Right lobe of liver (tissue), 4 donors: ENCODE measurements around the gene GRK1.

Experiments
- POLR2A ChIP-seq: fragments of 450-650 bp; IDR thresholded peaks from one replicate; pipeline ENCODE4 v1.6.1; 2017; ENCODE audit warnings: antibody characterized with exemption, mild to moderate bottlenecking
- TF ChIP-seq, protein P1 (sequence below), 4 donors: fragments of 200-600 bp in 3 of 4; fragments of 450-650 bp in 1 of 4; IDR thresholded peaks; one replicate each; pipeline versions ENCODE4 v1.5.1 to v1.8.0; 2016 to 2022; ENCODE audit warnings: antibody characterized with exemption in 4 of 4, mild to moderate bottlenecking in 2 of 4
- donor health status: DM: no; HTN: no; CAD: no.
- donor health status: DM: no; HTN: no; CAD: no.
- donor health status: DM: no; HTN: yes; CAD: no.

DNA sequence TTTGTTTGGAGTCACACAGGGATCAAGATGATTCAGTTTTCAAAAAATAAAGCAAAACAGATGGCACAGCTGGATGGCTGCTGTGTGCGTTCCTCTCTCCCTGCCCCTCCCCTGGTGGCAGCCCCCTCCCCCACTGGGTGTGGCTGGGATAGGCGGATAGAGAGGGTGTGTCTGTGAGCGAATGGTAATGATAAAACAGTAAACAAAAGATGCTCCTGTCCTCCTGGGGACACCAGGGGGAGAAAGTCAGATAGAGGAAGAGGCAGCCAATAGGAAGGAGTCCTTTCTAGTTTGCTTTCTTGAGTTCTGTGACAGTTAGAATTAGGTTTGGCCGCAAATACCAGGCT is 98.5 kb downstream of the GRK1 start:
- TF ChIP-seq, protein P1, sequence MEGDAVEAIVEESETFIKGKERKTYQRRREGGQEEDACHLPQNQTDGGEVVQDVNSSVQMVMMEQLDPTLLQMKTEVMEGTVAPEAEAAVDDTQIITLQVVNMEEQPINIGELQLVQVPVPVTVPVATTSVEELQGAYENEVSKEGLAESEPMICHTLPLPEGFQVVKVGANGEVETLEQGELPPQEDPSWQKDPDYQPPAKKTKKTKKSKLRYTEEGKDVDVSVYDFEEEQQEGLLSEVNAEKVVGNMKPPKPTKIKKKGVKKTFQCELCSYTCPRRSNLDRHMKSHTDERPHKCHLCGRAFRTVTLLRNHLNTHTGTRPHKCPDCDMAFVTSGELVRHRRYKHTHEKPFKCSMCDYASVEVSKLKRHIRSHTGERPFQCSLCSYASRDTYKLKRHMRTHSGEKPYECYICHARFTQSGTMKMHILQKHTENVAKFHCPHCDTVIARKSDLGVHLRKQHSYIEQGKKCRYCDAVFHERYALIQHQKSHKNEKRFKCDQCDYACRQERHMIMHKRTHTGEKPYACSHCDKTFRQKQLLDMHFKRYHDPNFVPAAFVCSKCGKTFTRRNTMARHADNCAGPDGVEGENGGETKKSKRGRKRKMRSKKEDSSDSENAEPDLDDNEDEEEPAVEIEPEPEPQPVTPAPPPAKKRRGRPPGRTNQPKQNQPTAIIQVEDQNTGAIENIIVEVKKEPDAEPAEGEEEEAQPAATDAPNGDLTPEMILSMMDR (IDR thresholded peaks at IDR 0.05), result no peak
- no peak for TF ChIP-seq POLR2A
